HS-5 (cell line): ENCODE measurements around the gene TNFRSF13B.
"Not testable (repeated sequence)": the region's sequence is repeated elsewhere in the genome, so short reads cannot be mapped to it uniquely, and the experiment has no call there.

Experiments used
- DNase-seq: peaks from one replicate; pipeline ENCODE4 v3.0.0-alpha.2; 2012; ENCODE audit warnings: low read depth

The TNFRSF13B gene

GRCh38 chr17:16926571-16927451 lies 45.1 kb downstream of the TNFRSF13B start:
- no peak for DNase-seq

GRCh38 chr17:16926061-16926511 lies 45.8 kb downstream of the TNFRSF13B start:
- no peak for DNase-seq

- no peak for DNase-seq
Observed at GRCh38 chr17:16925461-16926060, 46.4 kb downstream of the TNFRSF13B start.

- DNase-seq, result no peak
Observed at GRCh38 chr17:16924696-16925440, 47.0 kb downstream of the TNFRSF13B start.

GRCh38 chr17:16923904-16924695 lies 47.8 kb downstream of the TNFRSF13B start:
- no peak for DNase-seq

GRCh38 chr17:16923097-16923903 lies 48.6 kb downstream of the TNFRSF13B start:
- no peak for DNase-seq

GRCh38 chr17:16922386-16923096 lies 49.4 kb downstream of the TNFRSF13B start:
- DNase-seq, result no peak

- DNase-seq, result not testable (repeated sequence)
Observed at GRCh38 chr17:16921451-16921850, 50.5 kb downstream of the TNFRSF13B start.

GRCh38 chr17:16920628-16921020 lies 51.3 kb downstream of the TNFRSF13B start:
- DNase-seq, result no peak

GRCh38 chr17:16919663-16920627 lies 52.0 kb downstream of the TNFRSF13B start:
- DNase-seq, result no peak

GRCh38 chr17:16918443-16918842 lies 53.5 kb downstream of the TNFRSF13B start:
- no peak for DNase-seq

- no peak for DNase-seq
Observed at GRCh38 chr17:16917671-16918394, 54.1 kb downstream of the TNFRSF13B start.

- no peak for DNase-seq
Observed at GRCh38 chr17:16916557-16916920, 55.4 kb downstream of the TNFRSF13B start.

GRCh38 chr17:16915752-16916556 lies 56.0 kb downstream of the TNFRSF13B start:
- DNase-seq, result no peak

GRCh38 chr17:16913463-16913862 lies 58.5 kb downstream of the TNFRSF13B start:
- DNase-seq, result no peak

- no peak for DNase-seq
Observed at GRCh38 chr17:16912021-16912962, 59.6 kb downstream of the TNFRSF13B start.
